Ovary (tissue), 9 donors: ENCODE data around the gene UNCX. TPM values are rescaled to one million over a fixed set of nuclear protein-coding genes. Genes with fewer than 3 reads are reported as not detected.
"Not testable (repeated sequence)": the region's sequence is repeated elsewhere in the genome, so short reads cannot be mapped to it uniquely, and the experiment has no call there.

ENCODE experiments used
- DNase-seq, 5 donors: peaks; one replicate each; pipeline ENCODE4 v3.0.0-alpha.2; 2019 to 2020
- H3K27ac ChIP-seq, 2 donors: fragments of 200-600 bp; one replicate each; pipeline versions ENCODE4 v1.5.1 to v1.8.0; 2019 to 2022
- H3K27me3 ChIP-seq: fragments of 200-600 bp; one replicate; pipeline ENCODE4 v1.8.0; 2022
- H3K36me3 ChIP-seq: fragments of 200-600 bp; sonication (generic); one replicate; pipeline ENCODE4 v1.5.1; 2019
- H3K4me1 ChIP-seq: one replicate; pipeline ENCODE4 v1.8.1; 2013; ENCODE audit warnings: mild to moderate bottlenecking, moderate library complexity; ENCODE audit not compliant: insufficient read depth
- H3K4me3 ChIP-seq: fragments of 200-600 bp; sonication (generic); one replicate; pipeline ENCODE4 v1.5.1; 2017
- H3K9me3 ChIP-seq, 2 donors: fragments of 200-600 bp in 1 of 2; sonication (generic) in 1 of 2; one replicate each; pipeline versions ENCODE4 v1.5.1 to v1.8.1; 2013 to 2019; ENCODE audit warnings: mild to moderate bottlenecking in 1 of 2, moderate library complexity in 1 of 2
- EP300 ChIP-seq: sonication (generic); formaldehyde crosslinking; IDR thresholded peaks from one replicate; pipeline ENCODE4 v1.6.1; 2017; ENCODE audit warnings: antibody characterized with exemption
- POLR2A ChIP-seq: fragments of 450-650 bp; IDR thresholded peaks from one replicate; pipeline ENCODE4 v1.6.1; 2017; ENCODE audit warnings: antibody characterized with exemption, mild to moderate bottlenecking, moderate library complexity
- WGBS, 3 donors: extraction: QIAGEN DNeasy Blood & Tissue Kit in 1 of 3; methylation state at CpG; one replicate each; pipeline versions ENCODE4 v1.1.5 to v1.1.7; 2013 to 2017; 5-methylcytosine and 5-hydroxymethylcytosine counted together
- intact Hi-C, 4 donors: fragments of 100-400 bp; cut with DNase I; formaldehyde crosslinking; loops; one replicate each; pipeline versions ENCODE4 v1.11.0 to v1.15.1; 2022 to 2023
- polyA plus RNA-seq, 2 donors: library from polyadenylated mRNA; stranded (reverse); fragments of 200-250 nt in 1 of 2; fragments of 350-450 nt in 1 of 2; fragmentation: Illumina TruSeq in 1 of 2; extraction: RNeasy Lipid Tissue Mini Kit (QIAGEN cat#74804) in 1 of 2; gene quantifications; one replicate each; pipeline ENCODE4 v1.2.3, GENCODE V29; 2013 to 2014
- total RNA-seq, 7 donors: library from RNA; depleted of rRNA in 2 of 7; stranded (reverse); fragments of >200 nt in 2 of 7; fragmentation: NEBNext Ultra II Directional in 3 of 7; extraction: Animal tissue kit (Norgen Biotek cat#: 25700) in 3 of 7; gene quantifications; one replicate each; pipeline versions ENCODE4 v1.1.0 to v1.2.4, GENCODE V29; 2016 to 2023
- TF ChIP-seq, protein P1 (sequence below), 3 donors: fragments of 450-650 bp in 2 of 3; fragments of 200-600 bp in 1 of 3; IDR thresholded peaks; one replicate each; pipeline versions ENCODE4 v1.5.1 to v1.8.0; 2016 to 2022; ENCODE audit warnings: antibody characterized with exemption in 3 of 3, mild to moderate bottlenecking in 1 of 3
- donor health status: DM: no; HTN: no; CAD: no; lungs with moderate emphysema.
- donor health status: DM: no; HTN: no; CAD: no.
- donor health status: Bipolar disorder and iron deficiency.
- donor health status: DM: yes; HTN: yes; CAD: no.
- donor health status: DM: no; HTN: no; CAD: no.
- donor health status: DM: yes; HTN: yes; CAD: no.

Gene UNCX
- total and polyA plus RNA-seq, 9 donors: not detected

DNA sequence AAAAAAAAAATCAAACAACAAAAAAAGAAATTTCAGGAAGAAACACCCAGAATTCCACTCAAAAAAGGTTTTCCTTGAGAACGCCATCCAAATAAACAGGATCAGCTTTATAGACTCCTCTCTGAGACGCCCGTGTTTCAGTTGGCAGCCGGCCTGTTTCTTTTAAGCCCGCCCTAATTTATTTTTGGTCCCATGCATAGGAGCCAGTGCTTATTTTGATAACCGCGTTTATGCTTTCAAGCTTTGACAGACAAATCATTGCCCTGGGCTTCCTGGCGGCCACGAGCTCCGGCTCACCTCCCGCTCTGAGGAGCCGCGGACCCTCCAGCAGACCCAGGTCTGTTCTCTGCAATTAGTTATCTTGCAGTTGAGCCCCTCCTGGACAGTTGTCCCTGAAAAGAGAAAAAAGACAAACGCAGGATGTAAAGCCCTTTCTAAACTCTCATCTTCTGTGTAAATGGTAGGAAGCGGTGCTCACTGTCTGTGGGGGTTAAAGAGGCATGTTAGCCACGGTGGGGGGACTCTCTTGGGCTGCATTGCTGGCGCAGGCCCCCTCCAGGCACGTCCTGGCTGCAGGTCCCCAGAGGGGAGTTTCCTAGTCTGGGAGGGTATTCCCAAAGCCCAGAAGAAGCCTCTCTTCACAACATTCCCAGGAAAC lies 22.2 kb upstream of the UNCX start:
- 2 to 5% (median 3%) methylated on average over 18 of the region's 18 CpGs for WGBS, 3 donors
- intact Hi-C loops: no loop called here
- Histone ChIP-seq H3K36me3 (no peaks in the 10 kb centered on the region), H3K27me3 (no peaks in the 10 kb centered on the region), H3K9me3 (no peaks in the 10 kb centered on the region), H3K27ac (no peak overlapping the region), H3K4me3 (no peak overlapping the region), H3K4me1 (no peaks in the 10 kb centered on the region)
- no peak for DNase-seq
- TF ChIP-seq, protein P1, sequence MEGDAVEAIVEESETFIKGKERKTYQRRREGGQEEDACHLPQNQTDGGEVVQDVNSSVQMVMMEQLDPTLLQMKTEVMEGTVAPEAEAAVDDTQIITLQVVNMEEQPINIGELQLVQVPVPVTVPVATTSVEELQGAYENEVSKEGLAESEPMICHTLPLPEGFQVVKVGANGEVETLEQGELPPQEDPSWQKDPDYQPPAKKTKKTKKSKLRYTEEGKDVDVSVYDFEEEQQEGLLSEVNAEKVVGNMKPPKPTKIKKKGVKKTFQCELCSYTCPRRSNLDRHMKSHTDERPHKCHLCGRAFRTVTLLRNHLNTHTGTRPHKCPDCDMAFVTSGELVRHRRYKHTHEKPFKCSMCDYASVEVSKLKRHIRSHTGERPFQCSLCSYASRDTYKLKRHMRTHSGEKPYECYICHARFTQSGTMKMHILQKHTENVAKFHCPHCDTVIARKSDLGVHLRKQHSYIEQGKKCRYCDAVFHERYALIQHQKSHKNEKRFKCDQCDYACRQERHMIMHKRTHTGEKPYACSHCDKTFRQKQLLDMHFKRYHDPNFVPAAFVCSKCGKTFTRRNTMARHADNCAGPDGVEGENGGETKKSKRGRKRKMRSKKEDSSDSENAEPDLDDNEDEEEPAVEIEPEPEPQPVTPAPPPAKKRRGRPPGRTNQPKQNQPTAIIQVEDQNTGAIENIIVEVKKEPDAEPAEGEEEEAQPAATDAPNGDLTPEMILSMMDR (IDR thresholded peaks at IDR 0.05): no peak
- TF ChIP-seq POLR2A: no peak
- TF ChIP-seq EP300: no peak

DNA sequence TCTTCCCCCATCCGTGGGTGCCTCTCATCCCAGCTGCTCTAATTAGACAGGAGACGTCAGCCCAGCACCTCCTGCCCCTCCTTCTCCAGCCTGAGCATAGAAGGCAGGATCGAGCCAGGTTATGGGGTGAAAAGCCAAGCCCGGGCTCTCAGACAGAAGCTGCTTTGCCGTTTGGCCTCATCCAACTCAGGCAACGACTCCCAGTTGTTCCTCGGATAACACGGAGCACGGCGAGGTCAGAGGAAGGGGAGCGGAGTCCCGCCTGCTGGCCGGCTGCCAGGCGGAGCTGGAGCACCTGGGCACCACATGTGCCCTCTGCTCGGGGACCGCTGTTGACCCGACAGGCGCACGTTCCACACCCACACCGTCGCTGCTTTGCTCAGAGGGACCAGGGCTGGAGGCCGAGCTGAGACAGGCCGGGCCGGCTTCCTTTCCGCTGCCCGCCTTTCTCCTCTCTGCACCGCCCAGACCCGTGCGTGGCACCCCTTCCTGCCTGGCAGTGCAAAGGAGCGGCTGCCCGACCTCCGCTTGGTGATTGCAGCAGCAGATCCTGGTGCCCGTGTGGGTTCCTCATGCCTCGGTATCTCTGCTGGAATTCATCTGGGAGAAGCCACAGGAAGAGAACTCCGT lies 21.6 kb upstream of the UNCX start:
- TF ChIP-seq POLR2A (no peak), EP300 (no peak)
- Histone ChIP-seq H3K4me1 (no peaks in the 10 kb centered on the region), H3K36me3 (no peaks in the 10 kb centered on the region), H3K4me3 (no peak overlapping the region), H3K27me3 (no peaks in the 10 kb centered on the region), H3K9me3 (no peaks in the 10 kb centered on the region), H3K27ac (no peak overlapping the region)
- no peak for DNase-seq
- 9 to 20% (median 9%) methylated on average over 22 to 35 of the region's 35 CpGs for WGBS, 3 donors
- intact Hi-C loops: no loop called here

DNA sequence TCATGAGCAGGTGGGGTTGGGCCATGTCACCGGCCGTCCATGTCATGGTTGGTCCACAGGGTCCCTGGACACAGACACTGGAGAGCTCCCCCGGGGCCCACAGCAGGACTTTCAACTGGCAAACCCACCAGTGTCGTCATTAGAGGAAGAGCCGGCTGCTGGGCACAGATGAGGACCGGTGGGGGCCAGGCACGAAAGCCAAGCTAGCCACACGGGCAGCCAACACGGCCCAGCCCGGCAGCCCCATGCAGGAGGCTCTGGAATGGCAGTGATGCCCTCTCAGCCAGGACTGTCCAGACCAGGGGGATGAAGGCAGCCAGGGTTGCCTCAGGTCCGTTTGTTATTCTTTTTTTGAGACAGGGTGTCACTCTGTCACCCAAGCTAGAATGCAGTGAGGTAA lies 21.1 kb upstream of the UNCX start:
- no peak for DNase-seq
- TF ChIP-seq EP300 (no peak), POLR2A (no peak)
- TF ChIP-seq, protein P1 (IDR thresholded peaks at IDR 0.05): no peak
- H3K27me3 ChIP-seq: no peaks in the 10 kb centered on the region
- H3K4me3 ChIP-seq: no peak overlapping the region
- no peaks in the 10 kb centered on the region for H3K36me3 ChIP-seq
- H3K27ac ChIP-seq: no peak overlapping the region
- H3K4me1 ChIP-seq: no peaks in the 10 kb centered on the region
- 59 to 76% (median 60%) methylated on average over 11 of the region's 11 CpGs for WGBS, 3 donors
- no peaks in the 10 kb centered on the region for H3K9me3 ChIP-seq
- intact Hi-C loops: no loop called here

DNA sequence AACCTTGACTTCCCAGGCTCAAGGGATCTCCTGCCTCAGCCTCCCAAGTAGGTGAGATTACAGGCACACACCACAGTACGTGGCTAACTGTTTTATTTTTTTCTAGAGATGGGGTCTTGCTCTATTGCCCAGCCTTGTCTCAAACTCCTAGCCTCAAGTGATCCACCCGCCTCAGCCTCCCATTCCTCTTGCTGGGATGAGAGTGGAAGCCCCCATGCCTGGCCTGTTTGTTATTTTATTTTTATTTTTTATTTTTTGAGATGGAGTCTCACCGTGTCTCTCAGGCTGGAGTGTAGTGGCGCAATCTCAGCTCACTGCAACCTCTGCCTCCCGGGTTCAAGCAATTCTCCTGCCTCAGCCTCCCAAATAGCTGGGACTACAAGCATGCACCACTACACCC lies 20.6 kb upstream of the UNCX start:
- 76 to 85% (median 84%) methylated on average over 5 of the region's 5 CpGs for WGBS, 3 donors
- H3K9me3 ChIP-seq, H3K27ac ChIP-seq, H3K4me1 ChIP-seq, DNase-seq, intact Hi-C loops, H3K4me3 ChIP-seq, H3K27me3 ChIP-seq, H3K36me3 ChIP-seq: not testable (repeated sequence)

DNA sequence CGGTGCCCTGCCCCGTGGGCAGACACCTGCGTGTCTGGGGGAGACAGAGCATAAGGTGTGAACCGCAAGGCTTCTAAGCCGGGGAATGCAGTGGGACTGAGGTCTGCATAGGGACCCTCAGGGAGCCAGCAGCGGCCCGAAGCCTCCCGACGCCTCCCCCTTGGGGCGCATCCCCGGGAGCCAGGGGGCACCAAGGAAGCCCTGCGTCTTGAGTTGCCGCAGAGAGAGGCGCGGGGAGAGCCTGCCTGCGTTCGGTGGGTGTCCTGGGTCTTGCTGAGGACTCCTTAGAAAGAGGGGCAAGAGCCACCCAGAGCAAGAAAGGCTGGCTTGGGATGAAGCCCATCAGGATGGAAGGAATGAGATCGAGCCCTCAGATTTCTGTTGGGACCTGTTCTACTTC lies 18.2 kb upstream of the UNCX start:
- TF ChIP-seq, protein P1 (IDR thresholded peaks at IDR 0.05): no peak
- TF ChIP-seq POLR2A: no peak
- TF ChIP-seq EP300: no peak
- 53 to 68% (median 60%) methylated on average over 18 of the region's 18 CpGs for WGBS, 3 donors
- H3K27me3 ChIP-seq: no peaks in the 10 kb centered on the region

More for the DNA sequence above, 18.2 kb upstream of the UNCX start:
- H3K27ac ChIP-seq: no peak overlapping the region
- H3K4me3 ChIP-seq: no peak overlapping the region
- no peaks in the 10 kb centered on the region for H3K4me1 ChIP-seq
- no peak for DNase-seq
- no peaks in the 10 kb centered on the region for H3K36me3 ChIP-seq
- H3K9me3 ChIP-seq: no peaks in the 10 kb centered on the region
- intact Hi-C loops: no loop called here
